SK-N-SH (cell line): ENCODE measurements around the gene NCAN. TPM values are rescaled to one million over a fixed set of nuclear protein-coding genes. Genes with fewer than 3 reads are reported as not detected.
A peak's percentile ranks its signal among the peaks of the same experiment; 100 is the strongest.

Source experiments
- CTCF ChIA-PET: fragments of 300-600, 350-600 bp; formaldehyde crosslinking; extraction: SDS; loops from one replicate; lab custom pipeline; 2021; lab: Yijun Ruan, JAX
- POLR2A ChIA-PET: fragments of 350-600 bp; sonication (Branson Sonifier 250); formaldehyde crosslinking; extraction: SDS; loops from one replicate; lab custom pipeline; 2020; ENCODE audit warnings: antibody characterized with exemption, inconsistent platforms; lab: Yijun Ruan, JAX
- DNase-seq: peaks from one replicate; pipeline ENCODE4 v3.0.0; 2012
- H2AFZ ChIP-seq: fragments of 200-600 bp; sonication (generic); 2 replicates; pipeline ENCODE4 v1.8.1; 2016; ENCODE audit warnings: antibody characterized with exemption, mild to moderate bottlenecking, low read depth
- H3F3A ChIP-seq: fragments of 200-600 bp; sonication (generic); replicated peaks from 2 replicates; pipeline ENCODE3; 2016; ENCODE audit warnings: antibody characterized with exemption, mild to moderate bottlenecking; ENCODE audit not compliant: insufficient read depth
- H3K27ac ChIP-seq, 2 experiments: fragments of 200-500 bp in 1 of 2; fragments of 200-600 bp in 1 of 2; sonication (Bioruptor generic) in 1 of 2; sonication (generic), shearing (Covaris generic) in 1 of 2; 2 replicates each; pipeline versions ENCODE4 v1.5.1 to v1.6.1; 2014 to 2016; ENCODE audit warnings: low read depth in 2 of 2, inconsistent platforms in 1 of 2, low read length in 1 of 2, mild to moderate bottlenecking in 1 of 2, mixed read lengths in 1 of 2
- H3K27me3 ChIP-seq: fragments of 200-600 bp; sonication (generic), shearing (Covaris generic); 2 replicates; pipeline ENCODE4 v1.6.1; 2016; ENCODE audit warnings: mixed run types; ENCODE audit not compliant: insufficient read depth
- H3K36me3 ChIP-seq, 2 experiments: fragments of 200-500 bp in 1 of 2; fragments of 200-600 bp in 1 of 2; sonication (Bioruptor generic) in 1 of 2; sonication (generic) in 1 of 2; replicated peaks in 1 of 2; 2 replicates each; pipeline versions ENCODE3 to v1.5.1; 2014 to 2016; ENCODE audit warnings: low read length in 1 of 2, mild to moderate bottlenecking in 1 of 2; ENCODE audit not compliant: insufficient read depth in 2 of 2, control insufficient read depth in 1 of 2
- H3K4me1 ChIP-seq, 2 experiments: fragments of 200-500 bp in 1 of 2; fragments of 200-600 bp in 1 of 2; sonication (Bioruptor generic) in 1 of 2; sonication (generic), shearing (Covaris generic) in 1 of 2; 2 replicates each; pipeline versions ENCODE4 v1.5.1 to v1.6.1; 2014 to 2016; ENCODE audit warnings: low read depth in 1 of 2, low read length in 1 of 2, mixed run types in 1 of 2; ENCODE audit not compliant: insufficient read depth in 2 of 2, control insufficient read depth in 1 of 2
- H3K4me2 ChIP-seq: fragments of 200-600 bp; sonication (generic), shearing (Covaris generic); 2 replicates; pipeline ENCODE4 v1.6.1; 2017; ENCODE audit warnings: mixed run types
- H3K4me3 ChIP-seq, 2 experiments: fragments of 200-500 bp in 1 of 2; fragments of 200-600 bp in 1 of 2; sonication (Bioruptor generic) in 1 of 2; sonication (generic), shearing (Covaris generic) in 1 of 2; 2 replicates each; pipeline versions ENCODE4 v1.5.1 to v1.8.1; 2014 to 2016; ENCODE audit warnings: low read depth in 2 of 2, inconsistent platforms in 1 of 2, low read length in 1 of 2, mild to moderate bottlenecking in 1 of 2, mixed read lengths in 1 of 2, moderate library complexity in 1 of 2
- H3K79me2 ChIP-seq: fragments of 200-600 bp; sonication (generic); 2 replicates; pipeline ENCODE4 v1.8.1; 2017; ENCODE audit warnings: mild to moderate bottlenecking; ENCODE audit not compliant: insufficient read depth
- H3K9ac ChIP-seq: fragments of 200-600 bp; sonication (generic); 2 replicates; pipeline ENCODE4 v1.6.1; 2017; ENCODE audit warnings: mixed run types
- H3K9me2 ChIP-seq: fragments of 200-600 bp; sonication (generic); 2 replicates; pipeline ENCODE4 v1.6.1; 2017; ENCODE audit warnings: mixed run types
- H3K9me3 ChIP-seq: fragments of 200-600 bp; sonication (generic); 2 replicates; pipeline ENCODE4 v1.6.1; 2017; ENCODE audit warnings: mixed run types, mild to moderate bottlenecking, moderate library complexity
- H4K20me1 ChIP-seq: fragments of 200-600 bp; sonication (generic); 2 replicates; pipeline ENCODE4 v1.6.1; 2017; ENCODE audit warnings: mild to moderate bottlenecking, mixed run types; ENCODE audit not compliant: insufficient read depth
- CHD2 ChIP-seq: fragments of 150-350 bp; IDR thresholded peaks from 2 replicates; pipeline ENCODE4 v1.6.1; 2018; ENCODE audit warnings: low read length; ENCODE audit not compliant: partially characterized antibody
- EZH2phosphoT487 ChIP-seq: fragments of 200-600 bp; sonication (generic); IDR thresholded peaks from 2 replicates; pipeline ENCODE4 v1.6.1; 2017; ENCODE audit warnings: low read depth, mixed run types, mild to moderate bottlenecking, antibody characterized with exemption, moderate library complexity, borderline replicate concordance
- FOSL2 ChIP-seq: IDR thresholded peaks from 2 replicates; pipeline ENCODE4 v1.4.0; 2012; ENCODE audit warnings: low read depth, mild to moderate bottlenecking, moderate library complexity, borderline replicate concordance
- GATA2 ChIP-seq: sonication (generic); formaldehyde crosslinking; IDR thresholded peaks from 2 replicates; pipeline ENCODE4 v1.5.0; 2020; ENCODE audit warnings: mild to moderate bottlenecking, missing genetic modification reagents
- MEF2A ChIP-seq: IDR thresholded peaks from 2 replicates; pipeline ENCODE4 v1.4.0; 2012; ENCODE audit warnings: low read depth, borderline replicate concordance
- NFIC ChIP-seq: IDR thresholded peaks from 2 replicates; pipeline ENCODE4 v1.4.0; 2012; ENCODE audit warnings: borderline replicate concordance
- NRF1 ChIP-seq: IDR thresholded peaks from 2 replicates; pipeline ENCODE4 v1.6.1; 2012; ENCODE audit warnings: low read depth, mild to moderate bottlenecking, low read length
- POLR2AphosphoS5 ChIP-seq: IDR thresholded peaks from 2 replicates; pipeline ENCODE4 v1.6.1; 2012; ENCODE audit warnings: low read depth, low read length
- RFX5 ChIP-seq: IDR thresholded peaks from 2 replicates; pipeline ENCODE4 v1.6.1; 2012; ENCODE audit warnings: mild to moderate bottlenecking, improper control_type of control experiment, low read length
- SIN3A ChIP-seq: IDR thresholded peaks from 2 replicates; pipeline ENCODE4 v1.6.1; 2012; ENCODE audit warnings: low read depth, mild to moderate bottlenecking, low read length, moderate library complexity, borderline replicate concordance
- TCF12 ChIP-seq: IDR thresholded peaks from 2 replicates; pipeline ENCODE4 v1.4.0; 2012
- TEAD4 ChIP-seq: IDR thresholded peaks from 2 replicates; pipeline ENCODE4 v1.4.0; 2012; ENCODE audit warnings: mild to moderate bottlenecking, borderline replicate concordance; ENCODE audit not compliant: insufficient read depth
- YY1 ChIP-seq: IDR thresholded peaks from 2 replicates; pipeline ENCODE4 v1.4.0; 2012; ENCODE audit warnings: low read depth, mild to moderate bottlenecking
- whole genome bisulfite sequencing: methylation state at CpG from one replicate; pipeline ENCODE4 v1.1.6; 2017; ENCODE audit warnings: low lambda C conversion rate; 5-methylcytosine and 5-hydroxymethylcytosine counted together
- polyA plus RNA-seq, 3 experiments: library from polyadenylated mRNA; depleted of rRNA; stranded (reverse); fragments of >200 nt; gene quantifications; 2 replicates each; pipeline ENCODE4 v1.2.3, GENCODE V29; 2012
- TF ChIP-seq, protein P1 (sequence below): IDR thresholded peaks from 2 replicates; pipeline ENCODE4; 2012
- TF ChIP-seq, protein P2 (sequence below): fragments of 150-350 bp; IDR thresholded peaks from 2 replicates; pipeline ENCODE4 v1.6.1; 2017; ENCODE audit warnings: antibody characterized with exemption, low read length, low read depth, borderline replicate concordance
- TF ChIP-seq, protein P3 (sequence below): IDR thresholded peaks from 2 replicates; pipeline ENCODE4 v1.4.0; 2012; ENCODE audit warnings: low read depth

The NCAN gene
- polyA plus RNA-seq, 1 of the 3 experiments (the other 2 are of a cell fraction): 0.03 TPM

DNA sequence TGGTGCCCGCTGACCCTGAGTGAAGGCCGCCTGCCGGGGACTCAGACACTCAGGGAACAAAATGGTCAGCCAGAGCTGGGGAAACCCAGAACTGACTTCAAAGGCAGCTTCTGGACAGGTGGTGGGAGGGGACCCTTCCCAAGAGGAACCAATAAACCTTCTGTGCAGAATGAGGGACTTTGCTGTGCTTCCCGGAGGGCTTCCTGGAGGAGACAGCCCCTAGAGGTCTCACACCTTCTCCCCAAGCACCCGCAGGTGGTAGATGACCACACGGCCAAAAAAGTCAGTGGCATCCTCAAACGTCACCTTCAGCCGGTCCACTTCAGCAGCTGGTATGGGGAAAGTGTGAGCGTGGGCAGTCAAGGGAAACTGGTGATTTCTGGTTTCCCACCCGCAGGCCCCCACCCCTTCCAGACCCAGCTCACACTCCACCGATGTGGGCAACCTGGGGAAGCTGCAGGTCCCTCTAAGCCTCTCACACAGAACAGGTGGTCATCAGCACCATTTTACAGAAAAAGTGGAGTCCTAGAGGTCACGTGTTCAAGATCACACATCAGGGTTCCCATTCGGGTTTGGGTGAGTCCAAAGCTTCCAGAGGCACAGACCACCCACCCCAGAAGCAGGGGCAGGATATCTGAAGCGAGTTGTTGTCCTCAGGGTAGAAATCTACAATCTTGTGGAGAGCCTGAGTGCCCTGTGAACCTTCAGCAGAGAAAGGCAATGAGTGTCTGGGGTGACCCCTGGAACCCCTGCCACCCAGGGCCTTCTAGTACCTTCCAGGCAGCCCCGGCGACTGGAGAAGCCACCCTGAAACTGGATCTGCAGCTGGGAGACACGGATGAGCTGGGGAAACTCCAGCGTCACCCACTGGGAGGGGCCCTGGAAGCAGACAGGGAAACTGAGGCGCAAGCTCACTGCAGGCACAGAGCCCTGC, 9.8 kb upstream of the NCAN start:
- Histone ChIP-seq H3K27me3 (no peaks in the 10 kb centered on the region), H3F3A (peaks cover 3% of the 10 kb centered on the region), H3K36me3 (peaks cover under 1 to 29% of the 10 kb centered on the region in 2 experiments), H2AFZ (no peak overlapping the region), H3K9ac (peak overlapping the region; percentile 88; the same call in 1 of the 2 replicates)
- no peak for DNase-seq
- POLR2A ChIA-PET: interaction anchor here (1.7 kb wide), 1 partner anchor 10 kb away, joined by 5 read pairs; the partner anchor contains the start of gene NCAN
- TF ChIP-seq, protein P1, sequence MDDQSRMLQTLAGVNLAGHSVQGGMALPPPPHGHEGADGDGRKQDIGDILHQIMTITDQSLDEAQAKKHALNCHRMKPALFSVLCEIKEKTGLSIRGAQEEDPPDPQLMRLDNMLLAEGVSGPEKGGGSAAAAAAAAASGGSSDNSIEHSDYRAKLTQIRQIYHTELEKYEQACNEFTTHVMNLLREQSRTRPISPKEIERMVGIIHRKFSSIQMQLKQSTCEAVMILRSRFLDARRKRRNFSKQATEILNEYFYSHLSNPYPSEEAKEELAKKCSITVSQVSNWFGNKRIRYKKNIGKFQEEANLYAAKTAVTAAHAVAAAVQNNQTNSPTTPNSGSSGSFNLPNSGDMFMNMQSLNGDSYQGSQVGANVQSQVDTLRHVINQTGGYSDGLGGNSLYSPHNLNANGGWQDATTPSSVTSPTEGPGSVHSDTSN: no peak
- no peak for TF ChIP-seq YY1
- no peak for TF ChIP-seq GATA2 (CRISPR knock-in tag)
- TF ChIP-seq, protein P2, sequence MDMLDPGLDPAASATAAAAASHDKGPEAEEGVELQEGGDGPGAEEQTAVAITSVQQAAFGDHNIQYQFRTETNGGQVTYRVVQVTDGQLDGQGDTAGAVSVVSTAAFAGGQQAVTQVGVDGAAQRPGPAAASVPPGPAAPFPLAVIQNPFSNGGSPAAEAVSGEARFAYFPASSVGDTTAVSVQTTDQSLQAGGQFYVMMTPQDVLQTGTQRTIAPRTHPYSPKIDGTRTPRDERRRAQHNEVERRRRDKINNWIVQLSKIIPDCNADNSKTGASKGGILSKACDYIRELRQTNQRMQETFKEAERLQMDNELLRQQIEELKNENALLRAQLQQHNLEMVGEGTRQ: no peak
- no peak for TF ChIP-seq NFIC
- TF ChIP-seq CHD2: no peak
- no peak for TF ChIP-seq TCF12
- TF ChIP-seq, all 33 proteins: peak for 0
- Histone ChIP-seq H3K27ac (no peak overlapping the region; a peak in 1 of 4 replicates), H3K4me3 (peak overlapping the region; percentile 65 to 79), H3K4me1 (peaks cover 0 to 11% of the 10 kb centered on the region in 2 experiments; a peak in 1 of 4 replicates), H3K9me3 (no peaks in the 10 kb centered on the region), H3K79me2 (peaks cover 21% of the 10 kb centered on the region; the same call in 1 of the 2 replicates), H3K9me2 (no peaks in the 10 kb centered on the region), H4K20me1 (no peaks in the 10 kb centered on the region), H3K4me2 (peak overlapping the region; percentile 93)
- CTCF ChIA-PET: interaction anchor here (0.7 to 1.5 kb wide), 7 partner anchors 9 to 288 kb away, joined by 3 to 6 read pairs (median 3); partner anchors contain the start of genes BORCS8 and RFXANK
- 80% methylated on average over 11 of the region's 19 CpGs for WGBS

DNA sequence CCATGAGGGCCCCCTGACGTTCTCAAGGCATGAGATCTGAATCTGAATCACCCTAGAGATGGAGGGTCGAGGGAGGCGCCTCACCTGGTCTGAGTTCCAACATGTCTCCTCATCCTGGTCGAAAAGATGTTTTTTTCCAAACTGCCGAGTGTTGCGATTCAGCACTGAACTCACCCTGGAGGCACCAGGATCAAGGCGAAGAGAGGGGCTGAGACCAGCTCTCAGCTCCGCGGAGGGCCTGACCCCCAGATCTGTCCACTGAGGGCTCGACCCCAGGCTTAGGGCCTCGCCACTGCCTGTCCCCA, 9.1 kb upstream of the NCAN start:
- H3F3A ChIP-seq: peaks cover 3% of the 10 kb centered on the region
- H3K9ac ChIP-seq: peak overlapping the region; percentile 88
- no peaks in the 10 kb centered on the region for H3K27me3 ChIP-seq
- WGBS: 12% methylated on average over 11 of the region's 11 CpGs
- ChIA-PET CTCF (interaction anchor here (1.0 to 1.2 kb wide), 3 partner anchors 28 to 288 kb away, joined by 3 read pairs; no protein-coding TSS in a partner anchor), POLR2A (interaction anchor here (0.6 to 1.7 kb wide), 3 partner anchors 9 to 106 kb away, joined by 3 to 10 read pairs (median 5); partner anchors contain the start of genes BORCS8, NCAN and RFXANK)
- peak overlapping the region; percentile 65 to 79 for H3K4me3 ChIP-seq
- no peak for DNase-seq
- H3K4me1 ChIP-seq: peaks cover 0 to 11% of the 10 kb centered on the region in 2 experiments; a peak in 1 of 4 replicates
- H3K36me3 ChIP-seq: peaks cover 0 to 27% of the 10 kb centered on the region in 2 experiments
- no peaks in the 10 kb centered on the region for H3K9me3 ChIP-seq
- H3K79me2 ChIP-seq: peaks cover 21% of the 10 kb centered on the region; the same call in 1 of the 2 replicates
- H3K27ac ChIP-seq: peak overlapping the region; percentile 33 to 41; a peak in 2 of 4 replicates
- no peaks in the 10 kb centered on the region for H4K20me1 ChIP-seq
- H3K9me2 ChIP-seq: no peaks in the 10 kb centered on the region
- peak overlapping the region; percentile 93 for H3K4me2 ChIP-seq
- peak overlapping the region; percentile 78; the same call in 1 of the 2 replicates for H2AFZ ChIP-seq
- no peak for TF ChIP-seq YY1
- TF ChIP-seq MEF2A: no peak
- TF ChIP-seq, protein P2: no peak
- TF ChIP-seq EZH2phosphoT487: no peak
- TF ChIP-seq RFX5: no peak
- TF ChIP-seq, protein P1: no peak
- no peak for TF ChIP-seq POLR2AphosphoS5
- no peak for TF ChIP-seq NRF1
- TF ChIP-seq NFIC: no peak
- TF ChIP-seq, protein P3, sequence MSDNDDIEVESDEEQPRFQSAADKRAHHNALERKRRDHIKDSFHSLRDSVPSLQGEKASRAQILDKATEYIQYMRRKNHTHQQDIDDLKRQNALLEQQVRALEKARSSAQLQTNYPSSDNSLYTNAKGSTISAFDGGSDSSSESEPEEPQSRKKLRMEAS: no peak
- TF ChIP-seq FOSL2: no peak
- no peak for TF ChIP-seq SIN3A
- no peak for TF ChIP-seq TEAD4
- TF ChIP-seq CHD2: no peak
